H1 (cell line): ENCODE measurements around the gene SCAPER.
"Not testable (repeated sequence)": the region's sequence is repeated elsewhere in the genome, so short reads cannot be mapped to it uniquely, and the experiment has no call there.

Experiments
- POLR2A ChIP-seq, 2 experiments: IDR thresholded peaks; 1 replicate in 1 of 2; 2 replicates in 1 of 2; pipeline ENCODE4 v1.6.1; 2011; ENCODE audit warnings: low read depth in 2 of 2, low read length in 2 of 2, mild to moderate bottlenecking in 2 of 2; ENCODE audit errors: control extremely low read depth in 1 of 2
- TF ChIP-seq, protein P1 (sequence below), 3 experiments: IDR thresholded peaks; 1 replicate in 2 of 3; 2 replicates in 1 of 3; pipeline versions ENCODE4 v1.5.1 to v1.6.1; 2011; ENCODE audit warnings: low read length in 3 of 3, mild to moderate bottlenecking in 3 of 3, inconsistent platforms in 2 of 3, low read depth in 1 of 3, moderate library complexity in 1 of 3; ENCODE audit not compliant: insufficient read depth in 1 of 3; ENCODE audit errors: control extremely low read depth in 1 of 3

GRCh38 chr15:76297951-76298350 is 607.2 kb downstream of the SCAPER start:
- TF ChIP-seq POLR2A (IDR thresholded peaks at IDR 0.05; ENCODE audit: control extremely low read depth in 1 of 2, low read depth in 2 of 2, low read length in 2 of 2): not testable (repeated sequence)
- TF ChIP-seq, protein P1, sequence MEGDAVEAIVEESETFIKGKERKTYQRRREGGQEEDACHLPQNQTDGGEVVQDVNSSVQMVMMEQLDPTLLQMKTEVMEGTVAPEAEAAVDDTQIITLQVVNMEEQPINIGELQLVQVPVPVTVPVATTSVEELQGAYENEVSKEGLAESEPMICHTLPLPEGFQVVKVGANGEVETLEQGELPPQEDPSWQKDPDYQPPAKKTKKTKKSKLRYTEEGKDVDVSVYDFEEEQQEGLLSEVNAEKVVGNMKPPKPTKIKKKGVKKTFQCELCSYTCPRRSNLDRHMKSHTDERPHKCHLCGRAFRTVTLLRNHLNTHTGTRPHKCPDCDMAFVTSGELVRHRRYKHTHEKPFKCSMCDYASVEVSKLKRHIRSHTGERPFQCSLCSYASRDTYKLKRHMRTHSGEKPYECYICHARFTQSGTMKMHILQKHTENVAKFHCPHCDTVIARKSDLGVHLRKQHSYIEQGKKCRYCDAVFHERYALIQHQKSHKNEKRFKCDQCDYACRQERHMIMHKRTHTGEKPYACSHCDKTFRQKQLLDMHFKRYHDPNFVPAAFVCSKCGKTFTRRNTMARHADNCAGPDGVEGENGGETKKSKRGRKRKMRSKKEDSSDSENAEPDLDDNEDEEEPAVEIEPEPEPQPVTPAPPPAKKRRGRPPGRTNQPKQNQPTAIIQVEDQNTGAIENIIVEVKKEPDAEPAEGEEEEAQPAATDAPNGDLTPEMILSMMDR (IDR thresholded peaks at IDR 0.05; ENCODE audit: control extremely low read depth in 1 of 3, insufficient read depth in 1 of 3, low read depth in 1 of 3, low read length in 3 of 3): not testable (repeated sequence)
